ENCODE results near the gene SHKBP1. TPM values are rescaled to one million over a fixed set of nuclear protein-coding genes. Genes with fewer than 3 reads are reported as not detected.

SHKBP1 gene
- total and polyA plus RNA-seq, 2 of the 8 experiments (the other 6 are each of a cell fraction or from before 2014, with no cell fraction given), result 74.6 to 98.8 TPM

DNA sequence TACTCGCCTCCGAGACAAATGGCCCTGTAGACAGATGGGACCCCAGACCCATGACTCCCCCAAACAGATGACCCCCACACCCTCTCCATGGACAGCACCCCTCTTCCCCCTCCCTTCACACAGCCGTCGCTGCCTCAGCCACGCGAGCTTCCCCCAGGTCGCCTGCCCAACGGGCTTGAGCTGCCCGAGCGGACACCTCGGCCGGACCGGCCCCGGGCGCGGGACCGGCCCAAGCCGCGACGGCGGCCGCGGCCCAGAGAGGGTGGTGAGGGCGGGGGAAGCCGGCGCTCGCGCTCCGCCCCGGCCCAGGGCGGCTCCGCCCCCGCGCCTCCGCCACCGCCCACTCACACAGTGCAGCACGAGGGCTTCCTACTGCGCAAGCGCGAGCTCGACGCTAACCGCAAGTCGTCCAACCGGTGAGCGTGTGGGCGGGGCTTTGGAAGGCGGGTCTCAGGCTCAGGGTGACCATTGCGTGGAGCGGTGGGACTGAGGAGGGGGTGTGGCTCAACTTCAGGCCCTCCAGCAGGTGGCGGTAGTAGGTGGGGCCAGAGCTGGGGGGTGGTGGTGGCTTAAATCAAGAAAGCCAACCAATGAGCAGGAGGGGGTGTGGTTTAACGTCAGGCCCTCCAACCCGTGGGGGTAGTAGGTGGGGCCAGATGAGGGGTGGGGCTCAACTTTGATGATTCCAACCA lies 6.2 kb upstream of the SHKBP1 start (continued):
- TF ChIP-seq POLR2AphosphoS5 (IDR thresholded peaks at IDR 0.05; ENCODE audit: low read depth, low read length) (no peak), ZNF274 (IDR thresholded peaks at IDR 0.05; ENCODE audit: borderline replicate concordance, extremely low read depth, low read length) (no peak), JUND (IDR thresholded peaks at IDR 0.05; ENCODE audit: low read length) (no peak), NRF1 (IDR thresholded peaks at IDR 0.05; ENCODE audit: low read depth, low read length) (peak; percentile 72), RAD21 (IDR thresholded peaks at IDR 0.05 in 1 of 2, conservative IDR thresholded peaks at IDR 0.05 in 1 of 2; ENCODE audit: low read depth in 2 of 2, low read length in 2 of 2) (peak; percentile 17 to 36; a peak in 2 of 4 replicates), TBP (IDR thresholded peaks at IDR 0.05; ENCODE audit: low read depth, low read length) (0 out of 2 replicates have a peak, but pooled peaks have one; percentile 16), EGR1 (IDR thresholded peaks at IDR 0.05; ENCODE audit: borderline replicate concordance, low read depth, low read length) (peak; percentile 99), RXRA (IDR thresholded peaks at IDR 0.05; ENCODE audit: insufficient read depth, low read depth, low read length) (no peak)
- TF ChIP-seq, protein P1, sequence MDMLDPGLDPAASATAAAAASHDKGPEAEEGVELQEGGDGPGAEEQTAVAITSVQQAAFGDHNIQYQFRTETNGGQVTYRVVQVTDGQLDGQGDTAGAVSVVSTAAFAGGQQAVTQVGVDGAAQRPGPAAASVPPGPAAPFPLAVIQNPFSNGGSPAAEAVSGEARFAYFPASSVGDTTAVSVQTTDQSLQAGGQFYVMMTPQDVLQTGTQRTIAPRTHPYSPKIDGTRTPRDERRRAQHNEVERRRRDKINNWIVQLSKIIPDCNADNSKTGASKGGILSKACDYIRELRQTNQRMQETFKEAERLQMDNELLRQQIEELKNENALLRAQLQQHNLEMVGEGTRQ (IDR thresholded peaks at IDR 0.05; ENCODE audit: low read length), result no peak
- TF ChIP-seq, protein P2, sequence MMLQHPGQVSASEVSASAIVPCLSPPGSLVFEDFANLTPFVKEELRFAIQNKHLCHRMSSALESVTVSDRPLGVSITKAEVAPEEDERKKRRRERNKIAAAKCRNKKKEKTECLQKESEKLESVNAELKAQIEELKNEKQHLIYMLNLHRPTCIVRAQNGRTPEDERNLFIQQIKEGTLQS (IDR thresholded peaks at IDR 0.05; ENCODE audit: insufficient read depth, low read depth, low read length), result no peak
